SK-N-SH (cell line): ENCODE results near the gene CNTNAP2. TPM values are rescaled to one million over a fixed set of nuclear protein-coding genes. Genes with fewer than 3 reads are reported as not detected.
A peak's percentile ranks its signal among the peaks of the same experiment; 100 is the strongest.

Source experiments
- CTCF ChIA-PET: fragments of 300-600, 350-600 bp; formaldehyde crosslinking; extraction: SDS; loops from one replicate; lab custom pipeline; 2021; lab: Yijun Ruan, JAX
- POLR2A ChIA-PET: fragments of 350-600 bp; sonication (Branson Sonifier 250); formaldehyde crosslinking; extraction: SDS; loops from one replicate; lab custom pipeline; 2020; ENCODE audit warnings: antibody characterized with exemption, inconsistent platforms; lab: Yijun Ruan, JAX
- DNase-seq: peaks from one replicate; pipeline ENCODE4 v3.0.0; 2012
- H2AFZ ChIP-seq: fragments of 200-600 bp; sonication (generic); 2 replicates; pipeline ENCODE4 v1.8.1; 2016; ENCODE audit warnings: antibody characterized with exemption, mild to moderate bottlenecking, low read depth
- H3F3A ChIP-seq: fragments of 200-600 bp; sonication (generic); replicated peaks from 2 replicates; pipeline ENCODE3; 2016; ENCODE audit warnings: antibody characterized with exemption, mild to moderate bottlenecking; ENCODE audit not compliant: insufficient read depth
- H3K27ac ChIP-seq, 2 experiments: fragments of 200-500 bp in 1 of 2; fragments of 200-600 bp in 1 of 2; sonication (Bioruptor generic) in 1 of 2; sonication (generic), shearing (Covaris generic) in 1 of 2; 2 replicates each; pipeline versions ENCODE4 v1.5.1 to v1.6.1; 2014 to 2016; ENCODE audit warnings: low read depth in 2 of 2, inconsistent platforms in 1 of 2, low read length in 1 of 2, mild to moderate bottlenecking in 1 of 2, mixed read lengths in 1 of 2
- H3K27me3 ChIP-seq: fragments of 200-600 bp; sonication (generic), shearing (Covaris generic); 2 replicates; pipeline ENCODE4 v1.6.1; 2016; ENCODE audit warnings: mixed run types; ENCODE audit not compliant: insufficient read depth
- H3K36me3 ChIP-seq, 2 experiments: fragments of 200-500 bp in 1 of 2; fragments of 200-600 bp in 1 of 2; sonication (Bioruptor generic) in 1 of 2; sonication (generic) in 1 of 2; replicated peaks in 1 of 2; 2 replicates each; pipeline versions ENCODE3 to v1.5.1; 2014 to 2016; ENCODE audit warnings: low read length in 1 of 2, mild to moderate bottlenecking in 1 of 2; ENCODE audit not compliant: insufficient read depth in 2 of 2, control insufficient read depth in 1 of 2
- H3K4me1 ChIP-seq, 2 experiments: fragments of 200-500 bp in 1 of 2; fragments of 200-600 bp in 1 of 2; sonication (Bioruptor generic) in 1 of 2; sonication (generic), shearing (Covaris generic) in 1 of 2; 2 replicates each; pipeline versions ENCODE4 v1.5.1 to v1.6.1; 2014 to 2016; ENCODE audit warnings: low read depth in 1 of 2, low read length in 1 of 2, mixed run types in 1 of 2; ENCODE audit not compliant: insufficient read depth in 2 of 2, control insufficient read depth in 1 of 2
- H3K4me2 ChIP-seq: fragments of 200-600 bp; sonication (generic), shearing (Covaris generic); 2 replicates; pipeline ENCODE4 v1.6.1; 2017; ENCODE audit warnings: mixed run types
- H3K4me3 ChIP-seq, 2 experiments: fragments of 200-500 bp in 1 of 2; fragments of 200-600 bp in 1 of 2; sonication (Bioruptor generic) in 1 of 2; sonication (generic), shearing (Covaris generic) in 1 of 2; 2 replicates each; pipeline versions ENCODE4 v1.5.1 to v1.8.1; 2014 to 2016; ENCODE audit warnings: low read depth in 2 of 2, inconsistent platforms in 1 of 2, low read length in 1 of 2, mild to moderate bottlenecking in 1 of 2, mixed read lengths in 1 of 2, moderate library complexity in 1 of 2
- H3K79me2 ChIP-seq: fragments of 200-600 bp; sonication (generic); 2 replicates; pipeline ENCODE4 v1.8.1; 2017; ENCODE audit warnings: mild to moderate bottlenecking; ENCODE audit not compliant: insufficient read depth
- H3K9ac ChIP-seq: fragments of 200-600 bp; sonication (generic); 2 replicates; pipeline ENCODE4 v1.6.1; 2017; ENCODE audit warnings: mixed run types
- H3K9me2 ChIP-seq: fragments of 200-600 bp; sonication (generic); 2 replicates; pipeline ENCODE4 v1.6.1; 2017; ENCODE audit warnings: mixed run types
- H3K9me3 ChIP-seq: fragments of 200-600 bp; sonication (generic); 2 replicates; pipeline ENCODE4 v1.6.1; 2017; ENCODE audit warnings: mixed run types, mild to moderate bottlenecking, moderate library complexity
- H4K20me1 ChIP-seq: fragments of 200-600 bp; sonication (generic); 2 replicates; pipeline ENCODE4 v1.6.1; 2017; ENCODE audit warnings: mild to moderate bottlenecking, mixed run types; ENCODE audit not compliant: insufficient read depth
- CHD2 ChIP-seq: fragments of 150-350 bp; IDR thresholded peaks from 2 replicates; pipeline ENCODE4 v1.6.1; 2018; ENCODE audit warnings: low read length; ENCODE audit not compliant: partially characterized antibody
- EP300 ChIP-seq, 2 experiments: IDR thresholded peaks; 2 replicates each; pipeline versions ENCODE4 v1.4.0 to v1.6.1; 2012; ENCODE audit warnings: borderline replicate concordance in 1 of 2, low read depth in 1 of 2, low read length in 1 of 2
- EZH2phosphoT487 ChIP-seq: fragments of 200-600 bp; sonication (generic); IDR thresholded peaks from 2 replicates; pipeline ENCODE4 v1.6.1; 2017; ENCODE audit warnings: low read depth, mixed run types, mild to moderate bottlenecking, antibody characterized with exemption, moderate library complexity, borderline replicate concordance
- FOSL2 ChIP-seq: IDR thresholded peaks from 2 replicates; pipeline ENCODE4 v1.4.0; 2012; ENCODE audit warnings: low read depth, mild to moderate bottlenecking, moderate library complexity, borderline replicate concordance
- FOXJ3 ChIP-seq: sonication (generic); formaldehyde crosslinking; IDR thresholded peaks from 2 replicates; pipeline ENCODE4 v1.5.1; 2020; ENCODE audit warnings: mild to moderate bottlenecking, missing genetic modification reagents
- GABPA ChIP-seq: IDR thresholded peaks from 2 replicates; pipeline ENCODE4 v1.4.0; 2012; ENCODE audit warnings: low read depth, mild to moderate bottlenecking
- GATA2 ChIP-seq: sonication (generic); formaldehyde crosslinking; IDR thresholded peaks from 2 replicates; pipeline ENCODE4 v1.5.0; 2020; ENCODE audit warnings: mild to moderate bottlenecking, missing genetic modification reagents
- JUND ChIP-seq: IDR thresholded peaks from 2 replicates; pipeline ENCODE4 v1.4.0; 2012
- MXI1 ChIP-seq: IDR thresholded peaks from 2 replicates; pipeline ENCODE4 v1.6.1; 2012; ENCODE audit warnings: mild to moderate bottlenecking, low read depth, low read length, improper control_type of control experiment
- NRF1 ChIP-seq: IDR thresholded peaks from 2 replicates; pipeline ENCODE4 v1.6.1; 2012; ENCODE audit warnings: low read depth, mild to moderate bottlenecking, low read length
- RFX5 ChIP-seq: IDR thresholded peaks from 2 replicates; pipeline ENCODE4 v1.6.1; 2012; ENCODE audit warnings: mild to moderate bottlenecking, improper control_type of control experiment, low read length
- RXRA ChIP-seq: IDR thresholded peaks from 2 replicates; pipeline ENCODE4 v1.4.0; 2012; ENCODE audit warnings: low read depth, mild to moderate bottlenecking, borderline replicate concordance
- SIN3A ChIP-seq: IDR thresholded peaks from 2 replicates; pipeline ENCODE4 v1.6.1; 2012; ENCODE audit warnings: low read depth, mild to moderate bottlenecking, low read length, moderate library complexity, borderline replicate concordance
- SMC3 ChIP-seq: IDR thresholded peaks from 2 replicates; pipeline ENCODE4 v1.6.1; 2012; ENCODE audit warnings: low read depth, low read length, improper control_type of control experiment
- TAF1 ChIP-seq: IDR thresholded peaks from 2 replicates; pipeline ENCODE4 v1.6.1; 2012; ENCODE audit warnings: low read depth, mild to moderate bottlenecking, low read length, moderate library complexity, borderline replicate concordance
- TCF12 ChIP-seq: IDR thresholded peaks from 2 replicates; pipeline ENCODE4 v1.4.0; 2012
- TEAD4 ChIP-seq: IDR thresholded peaks from 2 replicates; pipeline ENCODE4 v1.4.0; 2012; ENCODE audit warnings: mild to moderate bottlenecking, borderline replicate concordance; ENCODE audit not compliant: insufficient read depth
- USF2 ChIP-seq: fragments of 150-350 bp; IDR thresholded peaks from 2 replicates; pipeline ENCODE4 v1.6.1; 2017; ENCODE audit warnings: antibody characterized with exemption, low read length, low read depth, borderline replicate concordance
- YY1 ChIP-seq: IDR thresholded peaks from 2 replicates; pipeline ENCODE4 v1.4.0; 2012; ENCODE audit warnings: low read depth, mild to moderate bottlenecking
- ZBTB33 ChIP-seq: IDR thresholded peaks from 2 replicates; pipeline ENCODE4 v1.4.0; 2012; ENCODE audit warnings: low read depth, borderline replicate concordance
- WGBS: methylation state at CpG from one replicate; pipeline ENCODE4 v1.1.6; 2017; ENCODE audit warnings: low lambda C conversion rate; 5-methylcytosine and 5-hydroxymethylcytosine counted together
- polyA plus RNA-seq, 3 experiments: library from polyadenylated mRNA; depleted of rRNA; stranded (reverse); fragments of >200 nt; gene quantifications; 2 replicates each; pipeline ENCODE4 v1.2.3, GENCODE V29; 2012
- TF ChIP-seq, protein P1 (sequence below): IDR thresholded peaks from 2 replicates; pipeline ENCODE4; 2012

The CNTNAP2 gene
- polyA plus RNA-seq, 1 of the 3 experiments (the other 2 are of a cell fraction): 3.4 TPM

DNA sequence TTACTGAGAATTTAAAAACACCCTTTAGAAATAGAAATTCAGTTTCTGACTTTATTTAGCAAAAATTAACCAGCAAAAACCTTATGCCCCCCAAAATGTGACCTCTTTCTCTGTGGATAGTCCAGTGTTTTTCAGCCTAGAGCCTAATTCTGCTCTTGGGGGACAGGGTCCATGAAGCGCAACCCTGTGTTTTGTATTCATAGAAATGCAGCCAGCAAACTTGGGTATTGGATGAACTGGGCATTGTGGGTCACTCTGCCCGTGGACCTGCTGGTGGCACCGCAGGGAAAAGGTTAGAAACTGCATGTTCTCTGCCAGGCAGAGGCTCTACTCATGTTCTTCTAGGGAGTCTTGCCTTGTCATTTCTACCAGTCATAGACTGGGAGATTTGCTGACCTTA is 1686.5 kb downstream of the CNTNAP2 start:
- Histone ChIP-seq H3K36me3 (peaks cover 0 to 2% of the 10 kb centered on the region in 2 experiments), H3K79me2 (no peaks in the 10 kb centered on the region), H3K4me1 (peaks cover 0 to 6% of the 10 kb centered on the region in 2 experiments; a peak in 2 of 4 replicates), H3F3A (no peaks in the 10 kb centered on the region), H3K9me3 (peaks cover 13% of the 10 kb centered on the region; the same call in 1 of the 2 replicates), H4K20me1 (no peaks in the 10 kb centered on the region), H2AFZ (no peak overlapping the region), H3K9ac (no peak overlapping the region), H3K27ac (peak overlapping the region in 1 of 2 experiments; percentile 93; a peak in 2 of 4 replicates), H3K4me2 (no peak overlapping the region), H3K9me2 (no peaks in the 10 kb centered on the region), H3K27me3 (no peaks in the 10 kb centered on the region), H3K4me3 (no peak overlapping the region)
- POLR2A ChIA-PET: interaction anchor here (1.3 kb wide), 1 partner anchor 218 kb away, joined by 3 read pairs; no protein-coding TSS in a partner anchor
- CTCF ChIA-PET: interaction anchor here (0.6 to 3.7 kb wide), 4 partner anchors 12 to 372 kb away, joined by 3 to 28 read pairs (median 6); no protein-coding TSS in a partner anchor
- WGBS: 67% methylated on average over 3 of the region's 3 CpGs
- TF ChIP-seq RFX5 (no peak), GABPA (no peak), RXRA (no peak)
- no peak for DNase-seq

DNA sequence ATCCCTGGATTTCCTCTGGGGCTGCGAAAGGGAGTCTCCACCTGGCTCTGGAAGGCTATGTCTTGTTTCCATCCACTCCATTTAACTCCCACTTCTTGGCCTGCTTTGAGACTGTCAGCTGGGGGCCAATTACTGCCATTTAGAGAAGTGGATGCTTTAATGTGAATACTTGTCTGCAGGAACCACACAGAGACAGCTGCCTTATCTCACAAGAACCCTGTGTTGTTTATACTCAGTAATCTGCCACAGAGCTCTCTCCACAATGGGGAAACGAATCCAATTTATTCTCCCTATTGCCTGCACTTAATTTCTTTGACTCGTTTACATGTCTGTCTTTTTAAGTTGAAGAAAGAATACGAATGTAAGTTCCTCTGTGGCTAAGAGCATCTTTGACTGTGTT is 1687.0 kb downstream of the CNTNAP2 start:
- Histone ChIP-seq H3F3A (no peaks in the 10 kb centered on the region), H3K9ac (no peak overlapping the region), H3K4me2 (no peak overlapping the region), H3K4me3 (no peak overlapping the region), H3K79me2 (no peaks in the 10 kb centered on the region), H3K27me3 (no peaks in the 10 kb centered on the region), H3K4me1 (peaks cover 0 to 6% of the 10 kb centered on the region in 2 experiments; a peak in 2 of 4 replicates), H3K27ac (peak overlapping the region in 1 of 2 experiments; percentile 93; a peak in 3 of 4 replicates), H3K36me3 (peaks cover 0 to 2% of the 10 kb centered on the region in 2 experiments), H2AFZ (no peak overlapping the region), H4K20me1 (no peaks in the 10 kb centered on the region), H3K9me2 (no peaks in the 10 kb centered on the region), H3K9me3 (peaks cover 13% of the 10 kb centered on the region; the same call in 1 of the 2 replicates)
- ChIA-PET POLR2A (interaction anchor here (1.3 kb wide), 1 partner anchor 219 kb away, joined by 3 read pairs; no protein-coding TSS in a partner anchor), CTCF (interaction anchor here (0.6 to 3.7 kb wide), 6 partner anchors 11 to 372 kb away, joined by 3 to 28 read pairs (median 3); no protein-coding TSS in a partner anchor)
- WGBS: 11% methylated on average over 4 of the region's 4 CpGs
- DNase-seq: peak; percentile 73
- no peak for TF ChIP-seq GATA2 (CRISPR knock-in tag)
- TF ChIP-seq YY1: no peak
- no peak for TF ChIP-seq MXI1
- no peak for TF ChIP-seq NRF1
- TF ChIP-seq, protein P1, sequence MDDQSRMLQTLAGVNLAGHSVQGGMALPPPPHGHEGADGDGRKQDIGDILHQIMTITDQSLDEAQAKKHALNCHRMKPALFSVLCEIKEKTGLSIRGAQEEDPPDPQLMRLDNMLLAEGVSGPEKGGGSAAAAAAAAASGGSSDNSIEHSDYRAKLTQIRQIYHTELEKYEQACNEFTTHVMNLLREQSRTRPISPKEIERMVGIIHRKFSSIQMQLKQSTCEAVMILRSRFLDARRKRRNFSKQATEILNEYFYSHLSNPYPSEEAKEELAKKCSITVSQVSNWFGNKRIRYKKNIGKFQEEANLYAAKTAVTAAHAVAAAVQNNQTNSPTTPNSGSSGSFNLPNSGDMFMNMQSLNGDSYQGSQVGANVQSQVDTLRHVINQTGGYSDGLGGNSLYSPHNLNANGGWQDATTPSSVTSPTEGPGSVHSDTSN: no peak
- no peak for TF ChIP-seq USF2
- no peak for TF ChIP-seq SIN3A
- no peak; the same call in 1 of the 2 replicates for TF ChIP-seq TCF12
- no peak for TF ChIP-seq TAF1
- no peak for TF ChIP-seq JUND
- TF ChIP-seq TEAD4: no peak
- TF ChIP-seq CHD2: peak; percentile 31
- TF ChIP-seq FOXJ3 (CRISPR knock-in tag): peak; percentile 83
- no peak for TF ChIP-seq EZH2phosphoT487
- peak; percentile 3 to 79; a peak in 2 of 4 replicates for TF ChIP-seq EP300 (IDR thresholded peaks at IDR 0.05; ENCODE audit: borderline replicate concordance in 1 of 2, low read depth in 1 of 2, low read length in 1 of 2)
- no peak for TF ChIP-seq RXRA
- TF ChIP-seq SMC3: peak; percentile 3; the same call in 1 of the 2 replicates
- no peak for TF ChIP-seq ZBTB33
- no peak for TF ChIP-seq FOSL2
